ENCODE results near the gene ARHGEF35.
"Not testable (repeated sequence)": the region's sequence is repeated elsewhere in the genome, so short reads cannot be mapped to it uniquely, and the experiment has no call there.

Gene ARHGEF35

DNA sequence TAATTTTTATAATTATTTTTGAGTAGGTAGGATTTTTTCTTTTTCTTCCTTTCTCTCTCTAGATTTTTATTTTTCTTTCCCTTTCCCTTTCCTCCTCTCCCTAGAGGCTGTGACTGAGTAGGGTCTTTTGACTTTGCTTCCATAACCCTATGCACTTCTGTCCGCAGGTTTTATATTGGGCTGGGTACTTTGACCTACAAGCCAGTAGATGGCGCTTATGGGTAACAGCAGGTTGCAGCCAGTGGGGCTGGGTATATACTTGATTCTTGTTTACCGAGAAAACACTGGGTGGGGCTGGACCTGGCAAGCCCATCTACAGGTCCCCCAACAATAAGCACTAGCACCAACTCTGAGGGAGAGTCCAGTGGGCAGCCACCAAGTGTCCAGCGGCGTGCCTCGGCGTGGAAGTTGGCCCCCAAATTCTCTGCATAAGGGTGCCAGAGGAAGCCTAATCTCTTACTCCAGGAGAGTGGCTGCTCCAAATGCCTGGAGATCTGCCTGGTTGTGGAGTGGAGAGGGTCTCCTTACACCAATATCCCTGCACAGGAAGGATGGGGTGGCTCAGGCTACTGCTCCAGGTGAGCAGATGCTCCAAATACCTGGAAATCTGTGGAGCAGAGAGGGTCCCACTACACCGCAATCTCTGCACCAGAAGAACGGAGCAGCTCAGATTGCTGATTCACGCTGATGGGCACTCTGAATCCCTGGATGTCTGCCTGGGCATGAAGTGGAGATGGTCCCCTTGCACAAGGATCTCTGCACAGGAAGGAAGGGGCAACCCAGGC lies 17.1 kb downstream of the ARHGEF35 start:
- DNase-seq: peak; percentile 13

DNA sequence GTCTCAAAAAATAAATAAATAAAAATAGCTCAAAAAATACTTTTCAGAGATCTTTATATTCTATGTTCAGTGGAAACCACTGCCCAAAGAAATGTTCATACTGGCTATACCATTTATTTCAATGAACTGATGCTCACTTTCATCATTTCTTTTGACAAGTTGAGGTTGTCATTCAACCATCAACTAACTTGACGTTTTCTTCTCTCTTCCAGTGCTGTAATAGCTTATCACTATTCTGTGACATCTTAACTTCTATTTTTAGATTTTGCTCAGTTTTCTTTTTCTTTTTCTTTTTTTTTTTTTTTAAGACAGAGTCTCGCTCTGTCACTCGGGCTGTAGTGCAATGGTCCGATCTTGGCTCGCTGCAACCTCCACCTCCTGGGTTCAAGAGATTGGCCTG lies 21.0 kb downstream of the ARHGEF35 start:
- no peak for DNase-seq

GRCh38 chr7:144171594-144172350 lies 23.9 kb downstream of the ARHGEF35 start:
- not testable (repeated sequence) for DNase-seq

GRCh38 chr7:144164784-144165183 lies 30.8 kb downstream of the ARHGEF35 start:
- no peak for DNase-seq

DNA sequence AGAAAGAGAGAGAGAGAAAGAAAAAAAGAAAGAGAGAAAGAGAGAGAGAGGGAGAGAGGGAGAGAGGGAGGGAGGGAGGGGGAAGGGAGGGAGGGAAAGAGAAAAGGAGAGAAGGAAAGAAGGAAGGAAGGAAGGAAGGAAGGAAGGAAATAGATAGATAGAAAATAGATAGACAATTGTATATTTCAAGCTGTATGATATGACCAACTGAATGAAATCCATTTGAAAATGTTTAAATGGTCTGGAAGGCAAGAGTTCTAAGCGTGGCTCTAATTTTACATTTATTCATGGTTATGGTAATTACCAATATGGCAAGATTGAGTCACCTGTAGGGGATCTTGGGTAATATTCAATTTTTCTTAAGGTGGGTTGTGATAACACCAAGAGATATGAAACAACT lies 36.8 kb downstream of the ARHGEF35 start:
- DNase-seq: no peak

- DNase-seq: no peak
Measured at GRCh38 chr7:144148224-144148827, 47.3 kb downstream of the ARHGEF35 start.

GRCh38 chr7:144144426-144144825 lies 51.2 kb downstream of the ARHGEF35 start:
- DNase-seq: no peak

- DNase-seq: no peak
Measured at GRCh38 chr7:144142187-144142586, 53.4 kb downstream of the ARHGEF35 start.

GRCh38 chr7:144137501-144137900 lies 58.1 kb downstream of the ARHGEF35 start:
- no peak for DNase-seq
